Neural progenitor cell (in vitro differentiated cells): Measurements from ENCODE around the gene LRP4.

Experiments
- CTCF ChIP-seq: fragments of 200-600 bp; sonication (generic); IDR thresholded peaks from 2 replicates; pipeline ENCODE4 v1.5.1; 2017; ENCODE audit warnings: antibody characterized with exemption, mild to moderate bottlenecking
- EZH2 ChIP-seq: fragments of 200-600 bp; sonication (generic); IDR thresholded peaks from 2 replicates; pipeline ENCODE4 v1.6.1; 2017; ENCODE audit warnings: antibody characterized with exemption, mild to moderate bottlenecking, moderate library complexity
- EZH2phosphoT487 ChIP-seq: fragments of 200-600 bp; sonication (generic); IDR thresholded peaks from 2 replicates; pipeline ENCODE4 v1.6.1; 2017; ENCODE audit warnings: antibody characterized with exemption

GRCh38 chr11:46840116-46840515, 78.2 kb downstream of the LRP4 start:
- no peak for TF ChIP-seq CTCF
- no peak for TF ChIP-seq EZH2
- TF ChIP-seq EZH2phosphoT487: no peak
